Measurements from ENCODE around the gene ARHGEF25.
"Not testable (repeated sequence)": the region's sequence is repeated elsewhere in the genome, so short reads cannot be mapped to it uniquely, and the experiment has no call there.

ARHGEF25 gene

GRCh38 chr12:57611108-57611826, at the start of gene ARHGEF25:
TSS of gene ARHGEF25 (plus strand) at chr12:57611435. CDS start at chr12:57611895, 460 bp downstream.
- no peak for DNase-seq (ENCODE audit: low read depth)

GRCh38 chr12:57563358-57563757, 47.9 kb upstream of the ARHGEF25 start:
- DNase-seq (ENCODE audit: low read depth): no peak

- no peak for DNase-seq (ENCODE audit: low read depth)
Observed at GRCh38 chr12:57564178-57564740, 47.0 kb upstream of the ARHGEF25 start.

- no peak for DNase-seq (ENCODE audit: low read depth)
Observed at GRCh38 chr12:57568838-57569237, 42.4 kb upstream of the ARHGEF25 start.

GRCh38 chr12:57569858-57570257, 41.4 kb upstream of the ARHGEF25 start:
- no peak for DNase-seq (ENCODE audit: low read depth)

- DNase-seq (ENCODE audit: low read depth): not testable (repeated sequence)
Observed at GRCh38 chr12:57570438-57570837, 40.8 kb upstream of the ARHGEF25 start.

GRCh38 chr12:57571926-57572762, 39.1 kb upstream of the ARHGEF25 start:
- no peak for DNase-seq (ENCODE audit: low read depth)

GRCh38 chr12:57574795-57575194, 36.4 kb upstream of the ARHGEF25 start:
- DNase-seq (ENCODE audit: low read depth): no peak

- DNase-seq (ENCODE audit: low read depth): no peak
Observed at GRCh38 chr12:57575771-57576612, 35.2 kb upstream of the ARHGEF25 start.

- no peak for DNase-seq (ENCODE audit: low read depth)
Observed at GRCh38 chr12:57576613-57577160, 34.5 kb upstream of the ARHGEF25 start.

- DNase-seq (ENCODE audit: low read depth): no peak
Observed at GRCh38 chr12:57577981-57578758, 33.1 kb upstream of the ARHGEF25 start.

- no peak for DNase-seq (ENCODE audit: low read depth)
Observed at GRCh38 chr12:57579011-57579410, 32.2 kb upstream of the ARHGEF25 start.

- DNase-seq (ENCODE audit: low read depth): no peak
Observed at GRCh38 chr12:57579677-57580465, 31.4 kb upstream of the ARHGEF25 start.

- no peak for DNase-seq (ENCODE audit: low read depth)
Observed at GRCh38 chr12:57580466-57580795, 30.8 kb upstream of the ARHGEF25 start.

GRCh38 chr12:57581802-57582201, 29.4 kb upstream of the ARHGEF25 start:
- no peak for DNase-seq (ENCODE audit: low read depth)

GRCh38 chr12:57582440-57582839, 28.8 kb upstream of the ARHGEF25 start:
- no peak for DNase-seq (ENCODE audit: low read depth)

GRCh38 chr12:57583008-57583831, 28.0 kb upstream of the ARHGEF25 start:
- peak; percentile 62 for DNase-seq (ENCODE audit: low read depth)

GRCh38 chr12:57584050-57584449, 27.2 kb upstream of the ARHGEF25 start:
- no peak for DNase-seq (ENCODE audit: low read depth)

- DNase-seq (ENCODE audit: low read depth): no peak
Observed at GRCh38 chr12:57584690-57585089, 26.5 kb upstream of the ARHGEF25 start.

All from activated gamma-delta T cell treated with anti-CD3 and anti-CD28 coated beads, Interleukin-2, amount 50 U/mL, for 16 hours (primary cell).